Osteoblast (primary cell): Measurements from ENCODE around the gene TMEM37. TPM values are rescaled to one million over a fixed set of nuclear protein-coding genes. Genes with fewer than 3 reads are reported as not detected.

Experiments
- DNase-seq: peaks from one replicate; pipeline ENCODE4 v3.0.0; 2011; ENCODE audit warnings: low spot score, mixed read lengths; ENCODE audit not compliant: insufficient read length; ENCODE audit errors: missing footprints
- H2AFZ ChIP-seq: 2 replicates; pipeline ENCODE4 v1.6.0; 2011; ENCODE audit warnings: mild to moderate bottlenecking, low read length
- H3K27ac ChIP-seq: 2 replicates; pipeline ENCODE4 v1.5.1; 2011; ENCODE audit warnings: mild to moderate bottlenecking, low read depth, low read length, moderate library complexity
- H3K27me3 ChIP-seq: 2 replicates; pipeline ENCODE4 v1.6.0; 2012; ENCODE audit warnings: mild to moderate bottlenecking, control low read depth, inconsistent platforms, low read length, moderate library complexity; ENCODE audit not compliant: insufficient read depth
- H3K36me3 ChIP-seq: 2 replicates; pipeline ENCODE4 v1.5.1; 2011; ENCODE audit warnings: mild to moderate bottlenecking, low read length, control low read depth, moderate library complexity; ENCODE audit not compliant: insufficient read depth
- H3K4me1 ChIP-seq: 2 replicates; pipeline ENCODE4 v1.5.1; 2011; ENCODE audit warnings: mild to moderate bottlenecking, low read length, control low read depth, moderate library complexity; ENCODE audit not compliant: insufficient read depth
- H3K4me2 ChIP-seq: 2 replicates; pipeline ENCODE4 v1.6.0; 2011; ENCODE audit warnings: mild to moderate bottlenecking, low read length; ENCODE audit not compliant: insufficient read depth
- H3K4me3 ChIP-seq: fragments of 200-600 bp; sonication (generic); 3 replicates; pipeline ENCODE4 v1.5.1; 2012; ENCODE audit warnings: mild to moderate bottlenecking, low read length, inconsistent platforms; ENCODE audit not compliant: insufficient read depth
- H3K79me2 ChIP-seq: 2 replicates; pipeline ENCODE4 v1.6.0; 2012; ENCODE audit warnings: mild to moderate bottlenecking, low read length, control low read depth, inconsistent platforms; ENCODE audit not compliant: insufficient read depth
- H3K9me3 ChIP-seq: 2 replicates; pipeline ENCODE4 v1.5.1; 2011; ENCODE audit warnings: low read depth, low read length, control low read depth
- H4K20me1 ChIP-seq: 2 replicates; pipeline ENCODE4 v1.6.0; 2012; ENCODE audit warnings: mild to moderate bottlenecking, low read length, control low read depth; ENCODE audit not compliant: insufficient read depth
- total RNA-seq: library from RNA; depleted of rRNA; stranded (reverse); fragments of >200 nt; gene quantifications from 2 replicates; pipeline ENCODE4 v1.2.3, GENCODE V29; 2012
- TF ChIP-seq, protein P1 (sequence below): IDR thresholded peaks from 2 replicates; pipeline ENCODE4 v1.5.1; 2011; ENCODE audit warnings: mild to moderate bottlenecking, low read depth, low read length, moderate library complexity; ENCODE audit errors: extremely low read depth

TMEM37 gene, protein sequence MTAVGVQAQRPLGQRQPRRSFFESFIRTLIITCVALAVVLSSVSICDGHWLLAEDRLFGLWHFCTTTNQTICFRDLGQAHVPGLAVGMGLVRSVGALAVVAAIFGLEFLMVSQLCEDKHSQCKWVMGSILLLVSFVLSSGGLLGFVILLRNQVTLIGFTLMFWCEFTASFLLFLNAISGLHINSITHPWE
- total RNA-seq: 1.1 and 1.2 TPM in 2 replicates

DNA sequence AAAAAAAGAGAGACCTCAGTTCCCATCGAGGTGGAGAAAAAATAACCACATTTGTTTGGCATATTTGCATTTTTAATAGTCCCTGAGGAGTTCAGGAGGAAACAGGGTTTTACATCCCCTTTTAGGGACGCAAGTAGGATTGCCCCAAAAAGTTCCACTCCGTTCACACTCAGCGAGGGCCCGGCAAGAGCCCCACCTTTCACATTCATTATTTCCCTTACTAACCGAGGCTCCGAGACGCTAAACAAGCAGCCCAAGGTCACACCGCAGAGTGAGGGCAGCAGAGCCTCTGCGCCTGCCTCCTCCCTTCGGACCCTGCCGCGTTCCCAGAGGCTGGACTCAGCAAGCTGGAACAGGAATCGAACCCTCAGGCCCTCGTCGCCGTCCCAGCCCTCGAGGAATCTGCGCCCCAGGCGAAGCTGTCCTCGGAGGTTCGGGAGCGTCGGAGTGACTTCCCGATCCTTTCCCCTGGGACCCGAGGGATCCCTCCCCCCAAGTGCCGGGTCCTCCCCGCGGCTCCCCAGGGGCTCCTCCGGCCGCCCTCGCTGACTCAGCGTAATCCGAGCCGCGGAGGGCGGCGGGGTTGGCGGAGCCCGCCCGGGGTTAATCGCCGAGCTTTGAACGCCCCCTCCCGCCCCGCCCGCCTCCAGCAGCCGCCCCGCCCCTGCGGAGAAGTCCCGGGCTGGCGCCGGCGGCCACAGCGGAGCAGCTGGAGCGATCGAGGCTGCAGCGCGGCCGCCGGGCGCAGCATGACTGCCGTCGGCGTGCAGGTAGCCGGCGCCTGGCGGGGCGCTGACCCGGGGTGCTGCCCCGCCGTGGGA, at the start of gene TMEM37:
Gene TMEM37 (plus strand): TSS at position 700 of the 821 bp plus-strand sequence. CDS start 50 bp downstream, at position 750.
- peak within 1 kb of the TSS; percentile 44 for H2AFZ ChIP-seq
- no peaks in the 10 kb centered on the region for H3K9me3 ChIP-seq
- peaks cover 14% of the 10 kb centered on the region for H3K4me1 ChIP-seq
- peaks cover 21% of the 10 kb centered on the region for H3K27me3 ChIP-seq
- TF ChIP-seq, protein P1, sequence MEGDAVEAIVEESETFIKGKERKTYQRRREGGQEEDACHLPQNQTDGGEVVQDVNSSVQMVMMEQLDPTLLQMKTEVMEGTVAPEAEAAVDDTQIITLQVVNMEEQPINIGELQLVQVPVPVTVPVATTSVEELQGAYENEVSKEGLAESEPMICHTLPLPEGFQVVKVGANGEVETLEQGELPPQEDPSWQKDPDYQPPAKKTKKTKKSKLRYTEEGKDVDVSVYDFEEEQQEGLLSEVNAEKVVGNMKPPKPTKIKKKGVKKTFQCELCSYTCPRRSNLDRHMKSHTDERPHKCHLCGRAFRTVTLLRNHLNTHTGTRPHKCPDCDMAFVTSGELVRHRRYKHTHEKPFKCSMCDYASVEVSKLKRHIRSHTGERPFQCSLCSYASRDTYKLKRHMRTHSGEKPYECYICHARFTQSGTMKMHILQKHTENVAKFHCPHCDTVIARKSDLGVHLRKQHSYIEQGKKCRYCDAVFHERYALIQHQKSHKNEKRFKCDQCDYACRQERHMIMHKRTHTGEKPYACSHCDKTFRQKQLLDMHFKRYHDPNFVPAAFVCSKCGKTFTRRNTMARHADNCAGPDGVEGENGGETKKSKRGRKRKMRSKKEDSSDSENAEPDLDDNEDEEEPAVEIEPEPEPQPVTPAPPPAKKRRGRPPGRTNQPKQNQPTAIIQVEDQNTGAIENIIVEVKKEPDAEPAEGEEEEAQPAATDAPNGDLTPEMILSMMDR: no peak
- H3K79me2 ChIP-seq: no peaks in the 10 kb centered on the region
- H3K4me2 ChIP-seq: peak within 1 kb of the TSS; percentile 79
- peak; percentile 96 for DNase-seq
- H4K20me1 ChIP-seq: no peaks in the 10 kb centered on the region
- H3K36me3 ChIP-seq: no peaks in the 10 kb centered on the region
- peak within 1 kb of the TSS; percentile 65 for H3K4me3 ChIP-seq
- no peak within 1 kb of the TSS for H3K27ac ChIP-seq

DNA sequence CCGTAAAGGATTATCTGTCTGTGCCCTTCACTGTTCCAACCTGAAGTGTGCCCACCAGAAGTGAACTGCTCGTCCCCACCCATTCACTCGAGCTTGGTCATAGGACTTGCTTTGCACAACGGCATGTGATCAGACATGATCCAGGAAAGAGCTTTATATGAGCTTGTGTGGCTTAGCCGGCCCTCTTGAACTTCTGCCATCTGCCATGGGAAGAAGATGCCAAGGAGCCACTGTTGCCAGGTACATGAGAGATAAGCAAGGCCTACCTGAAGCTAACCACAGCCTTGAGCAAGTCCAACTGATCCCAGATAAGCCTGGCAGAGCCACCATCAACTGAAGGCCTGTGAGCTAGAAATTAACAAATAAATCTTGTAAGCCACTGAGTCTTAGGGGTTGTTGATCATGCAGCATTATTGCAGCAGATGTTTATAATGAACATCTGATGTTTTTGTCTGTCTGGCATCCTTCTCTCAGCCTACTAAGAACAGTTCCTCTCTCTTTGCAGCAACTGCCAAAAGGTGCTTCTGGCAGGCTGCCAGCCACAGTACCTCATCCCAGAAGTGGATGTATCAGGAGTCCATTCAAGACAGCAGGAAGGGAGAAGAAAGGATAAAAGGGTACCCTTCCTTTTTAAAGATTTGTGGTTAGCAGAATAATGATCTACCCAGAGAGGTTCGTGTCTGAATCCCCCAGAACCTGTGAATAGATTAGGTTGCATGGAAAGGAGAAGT, 48.1 kb upstream of the TMEM37 start:
- Histone ChIP-seq H3K4me2 (no peak overlapping the region), H4K20me1 (peaks cover 3% of the 10 kb centered on the region)
- no peak for DNase-seq

DNA sequence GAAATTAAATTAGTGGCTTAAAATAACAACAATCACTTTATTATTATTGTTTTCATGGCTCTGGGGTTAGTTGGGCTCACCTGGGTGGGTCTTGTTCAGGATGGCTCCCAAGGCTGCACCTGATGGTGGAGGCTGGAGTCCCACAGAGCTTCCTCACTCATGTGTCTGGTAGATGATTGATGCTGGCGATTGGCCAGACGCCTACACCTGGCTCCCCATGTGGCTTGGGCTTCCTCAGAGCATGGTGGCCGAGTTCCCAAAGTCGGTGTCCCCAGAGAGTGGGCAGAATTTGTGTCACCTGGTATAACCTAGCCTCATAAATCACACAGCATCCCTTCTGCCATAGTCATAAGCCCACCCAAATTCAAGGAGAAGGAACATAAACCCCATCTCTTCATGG, 46.7 kb upstream of the TMEM37 start:
- peaks cover 3% of the 10 kb centered on the region for H4K20me1 ChIP-seq
- H3K27me3 ChIP-seq: peaks cover 7% of the 10 kb centered on the region
- H3K79me2 ChIP-seq: no peaks in the 10 kb centered on the region
- TF ChIP-seq, protein P1: no peak
- no peak overlapping the region for H3K27ac ChIP-seq
- H3K9me3 ChIP-seq: no peaks in the 10 kb centered on the region
- no peak overlapping the region for H2AFZ ChIP-seq
- H3K4me3 ChIP-seq: no peak overlapping the region
- H3K4me1 ChIP-seq: peaks cover 21% of the 10 kb centered on the region
- DNase-seq: no peak
- no peaks in the 10 kb centered on the region for H3K36me3 ChIP-seq
- H3K4me2 ChIP-seq: no peak overlapping the region

More for the DNA sequence above, 48.1 kb upstream of the TMEM37 start:
- Histone ChIP-seq H3K79me2 (no peaks in the 10 kb centered on the region), H3K9me3 (no peaks in the 10 kb centered on the region), H2AFZ (no peak overlapping the region), H3K4me1 (peaks cover 14% of the 10 kb centered on the region), H3K4me3 (no peak overlapping the region), H3K36me3 (no peaks in the 10 kb centered on the region), H3K27ac (no peak overlapping the region), H3K27me3 (peaks cover 7% of the 10 kb centered on the region)
- TF ChIP-seq, protein P1: no peak

DNA sequence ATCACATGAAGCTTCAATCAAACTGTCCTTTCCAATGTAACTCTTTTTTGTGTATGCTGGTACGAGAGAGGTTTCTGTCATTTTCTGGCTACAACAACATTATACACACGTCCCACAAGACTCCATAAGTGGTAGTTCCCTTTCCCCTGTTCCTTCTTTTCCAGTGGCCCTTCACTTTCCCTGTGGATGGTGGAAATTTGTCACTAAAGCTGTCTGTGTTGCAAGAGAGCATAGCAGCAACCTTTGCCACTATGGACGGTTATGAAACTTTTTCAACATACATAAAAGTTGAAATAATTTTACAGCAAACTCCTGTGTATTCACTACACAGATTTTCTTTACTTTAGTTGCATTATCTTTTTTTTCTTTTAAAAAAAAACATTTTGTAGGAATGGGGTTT, 46.2 kb upstream of the TMEM37 start:
- Histone ChIP-seq H3K9me3 (no peaks in the 10 kb centered on the region), H2AFZ (no peak overlapping the region), H3K36me3 (no peaks in the 10 kb centered on the region), H3K4me2 (no peak overlapping the region), H3K27me3 (peaks cover 7% of the 10 kb centered on the region), H3K4me1 (peaks cover 22% of the 10 kb centered on the region), H3K27ac (no peak overlapping the region), H4K20me1 (peaks cover 3% of the 10 kb centered on the region), H3K79me2 (no peaks in the 10 kb centered on the region), H3K4me3 (no peak overlapping the region)
- TF ChIP-seq, protein P1: no peak
- no peak for DNase-seq
